GM23338 (cell line): ENCODE data around the gene SUMO4. TPM values are rescaled to one million over a fixed set of nuclear protein-coding genes. Genes with fewer than 3 reads are reported as not detected.

Experiments used
- ATAC-seq: fragments of 200-7000 bp; cut with Tn5 transposase; 3 replicates; pipeline ENCODE4 v1.9.1; 2020
- DNase-seq: peaks from one replicate; pipeline ENCODE4 v3.0.0-alpha.2; 2015; ENCODE audit warnings: low spot score
- H2AFZ ChIP-seq: fragments of 200-600 bp; sonication (generic); 2 replicates; pipeline ENCODE4 v1.8.0; 2016; ENCODE audit warnings: antibody characterized with exemption, mild to moderate bottlenecking, moderate library complexity
- H3F3A ChIP-seq: fragments of 200-600 bp; sonication (generic); replicated peaks from 2 replicates; pipeline ENCODE4 v1.8.0; 2017; ENCODE audit warnings: antibody characterized with exemption, mixed run types, low read depth
- H3K27ac ChIP-seq: fragments of 200-600 bp; sonication (generic); 2 replicates; pipeline ENCODE4 v1.6.1; 2016; ENCODE audit warnings: low read depth
- H3K27me3 ChIP-seq: fragments of 200-600 bp; sonication (generic); 2 replicates; pipeline ENCODE4 v1.8.0; 2016; ENCODE audit warnings: mild to moderate bottlenecking, mixed run types, moderate library complexity; ENCODE audit not compliant: insufficient read depth
- H3K36me3 ChIP-seq: fragments of 200-600 bp; sonication (generic); 2 replicates; pipeline ENCODE4 v1.8.0; 2016; ENCODE audit warnings: mild to moderate bottlenecking; ENCODE audit not compliant: insufficient read depth
- H3K4me1 ChIP-seq: fragments of 200-600 bp; sonication (generic); 2 replicates; pipeline ENCODE4 v1.8.0; 2016; ENCODE audit warnings: mild to moderate bottlenecking, moderate library complexity; ENCODE audit not compliant: insufficient read depth
- H3K4me2 ChIP-seq: fragments of 200-600 bp; sonication (generic); 2 replicates; pipeline ENCODE4 v1.7.1; 2017; ENCODE audit warnings: mixed run types
- H3K4me3 ChIP-seq: fragments of 200-600 bp; sonication (generic); 2 replicates; pipeline ENCODE4 v1.6.1; 2016; ENCODE audit warnings: mixed run types
- H3K79me2 ChIP-seq: fragments of 200-600 bp; sonication (generic); replicated peaks from 2 replicates; pipeline ENCODE4 v1.8.0; 2017; ENCODE audit warnings: mild to moderate bottlenecking; ENCODE audit not compliant: insufficient read depth
- H3K9me2 ChIP-seq: fragments of 200-600 bp; sonication (generic); 2 replicates; pipeline ENCODE4 v1.8.0; 2017; ENCODE audit not compliant: insufficient read depth
- H4K20me1 ChIP-seq: fragments of 200-600 bp; sonication (generic); replicated peaks from 2 replicates; pipeline ENCODE4 v1.8.0; 2017; ENCODE audit warnings: mild to moderate bottlenecking; ENCODE audit not compliant: insufficient read depth
- H3K27ac Mint-ChIP-seq: 2 replicates; pipeline ENCODE4 v1.8.0; 2020; ENCODE audit warnings: inconsistent platforms, mild to moderate bottlenecking, moderate library complexity, mixed read lengths
- H3K27me3 Mint-ChIP-seq: 3 replicates; pipeline ENCODE4 v1.8.0; 2022; ENCODE audit warnings: low read depth, mild to moderate bottlenecking, moderate library complexity, mixed read lengths, inconsistent platforms; ENCODE audit not compliant: insufficient read depth, poor library complexity
- H3K36me3 Mint-ChIP-seq: 3 replicates; pipeline ENCODE4 v1.8.0; 2021; ENCODE audit warnings: low read depth, mild to moderate bottlenecking, inconsistent platforms, moderate library complexity, mixed read lengths
- H3K4me1 Mint-ChIP-seq: 3 replicates; pipeline ENCODE4 v1.8.0; 2020; ENCODE audit warnings: mild to moderate bottlenecking, inconsistent platforms, mixed read lengths
- H3K4me3 Mint-ChIP-seq: 3 replicates; pipeline ENCODE4 v1.8.0; 2021; ENCODE audit warnings: moderate library complexity, mild to moderate bottlenecking, inconsistent platforms, mixed read lengths
- H3K9me3 Mint-ChIP-seq: 3 replicates; pipeline ENCODE4 v1.8.0; 2020; ENCODE audit warnings: moderate library complexity, mild to moderate bottlenecking, inconsistent platforms, mixed read lengths
- CREB1 ChIP-seq: fragments of 250-450 bp; sonication (Bioruptor Pico); IDR thresholded peaks from 2 replicates; pipeline ENCODE4 v1.5.0; 2020; ENCODE audit warnings: low read depth, mild to moderate bottlenecking, moderate library complexity
- CTCF ChIP-seq, 2 experiments: fragments of 200-600 bp in 1 of 2; sonication (generic) in 1 of 2; conservative IDR thresholded peaks; 2 replicates each; pipeline versions ENCODE4 v1.5.1 to v1.6.1; 2016 to 2017; ENCODE audit warnings: antibody characterized with exemption in 2 of 2, low read depth in 2 of 2, mild to moderate bottlenecking in 2 of 2, moderate library complexity in 1 of 2
- ETS1 ChIP-seq: IDR thresholded peaks from 2 replicates; pipeline ENCODE4 v1.6.1; 2016; ENCODE audit warnings: antibody characterized with exemption
- EZH2 ChIP-seq: fragments of 200-600 bp; sonication (generic); IDR thresholded peaks from one replicate; pipeline ENCODE4 v1.8.0; 2017; ENCODE audit warnings: antibody characterized with exemption, mild to moderate bottlenecking, low read depth; ENCODE audit not compliant: unreplicated experiment
- EZH2phosphoT487 ChIP-seq: fragments of 200-600 bp; sonication (generic); IDR thresholded peaks from one replicate; pipeline ENCODE4 v1.8.1; 2018; ENCODE audit warnings: antibody characterized with exemption; ENCODE audit not compliant: unreplicated experiment
- JUNB ChIP-seq: IDR thresholded peaks from one replicate; pipeline ENCODE4 v1.6.1; 2016; ENCODE audit warnings: antibody characterized with exemption; ENCODE audit not compliant: unreplicated experiment
- NANOG ChIP-seq: IDR thresholded peaks from 2 replicates; pipeline ENCODE4 v1.6.1; 2016; ENCODE audit warnings: antibody characterized with exemption, borderline replicate concordance
- POLR2AphosphoS5 ChIP-seq: IDR thresholded peaks from 2 replicates; pipeline ENCODE4 v1.6.1; 2016; ENCODE audit warnings: antibody characterized with exemption, low read depth
- REST ChIP-seq: IDR thresholded peaks from one replicate; pipeline ENCODE4 v1.6.1; 2018; ENCODE audit warnings: antibody characterized with exemption; ENCODE audit not compliant: unreplicated experiment
- STAT1 ChIP-seq: IDR thresholded peaks from one replicate; pipeline ENCODE4 v1.6.1; 2016; ENCODE audit warnings: antibody characterized with exemption; ENCODE audit not compliant: unreplicated experiment
- ZNF114 ChIP-seq: fragments of 250-450 bp; sonication (Bioruptor Pico); IDR thresholded peaks from 2 replicates; pipeline ENCODE4 v1.5.0; 2020; ENCODE audit warnings: mild to moderate bottlenecking, moderate library complexity
- ZNF331 ChIP-seq: fragments of 250-450 bp; sonication (Bioruptor Pico); IDR thresholded peaks from 2 replicates; pipeline ENCODE4 v1.5.0; 2020; ENCODE audit warnings: low read depth, mild to moderate bottlenecking, moderate library complexity
- ZNF462 ChIP-seq: fragments of 250-450 bp; sonication (Bioruptor Pico); IDR thresholded peaks from 2 replicates; pipeline ENCODE4 v1.5.0; 2020; ENCODE audit warnings: mild to moderate bottlenecking, moderate library complexity
- polyA plus RNA-seq: library from polyadenylated mRNA; unstranded; fragments of >200 nt; fragmentation: Nextera tagmentation; extraction: Ambion mirVana; gene quantifications from 2 replicates; pipeline ENCODE4 v1.2.1, GENCODE V29; 2016
- total RNA-seq: library from RNA; depleted of rRNA; stranded (reverse); fragments of >200 nt; shearing (Covaris generic); gene quantifications from 2 replicates; pipeline ENCODE4 v1.2.3, GENCODE V29; 2014

The SUMO4 gene
- total and polyA plus RNA-seq, 2 experiments from 2014 or later, result 1.9 to 2.1 TPM

- no peaks in the 10 kb centered on the region for H3K9me3 Mint-ChIP-seq
- Histone ChIP-seq H3K4me2 (no peak overlapping the region), H3K36me3 (no peaks in the 10 kb centered on the region), H3F3A (no peaks in the 10 kb centered on the region), H2AFZ (no peak overlapping the region), H3K27me3 (no peaks in the 10 kb centered on the region), H3K4me3 (no peak overlapping the region), H3K79me2 (peaks cover 95% of the 10 kb centered on the region), H4K20me1 (peaks cover 31% of the 10 kb centered on the region), H3K4me1 (peaks cover 18% of the 10 kb centered on the region), H3K27ac (no peak overlapping the region), H3K9me2 (no peaks in the 10 kb centered on the region)
- no peak overlapping the region for H3K4me3 Mint-ChIP-seq
- TF ChIP-seq NANOG, result no peak
- no peak for TF ChIP-seq ZNF462
- no peak for TF ChIP-seq EZH2phosphoT487
- TF ChIP-seq EZH2, result no peak
- no peak for TF ChIP-seq JUNB
- no peak for TF ChIP-seq STAT1
- TF ChIP-seq ZNF114 (CRISPR knock-in tag), result no peak
- TF ChIP-seq REST, result no peak
- TF ChIP-seq ZNF331 (CRISPR knock-in tag), result no peak
- no peak for TF ChIP-seq CREB1
- TF ChIP-seq POLR2AphosphoS5, result no peak
- TF ChIP-seq CTCF (conservative IDR thresholded peaks at IDR 0.05; ENCODE audit: low read depth in 2 of 2), result no peak
- TF ChIP-seq ETS1, result no peak
- no peak overlapping the region for H3K27ac Mint-ChIP-seq
- H3K4me1 Mint-ChIP-seq, result peaks cover 19% of the 10 kb centered on the region
- H3K27me3 Mint-ChIP-seq, result no peaks in the 10 kb centered on the region
- DNase-seq, result no peak
- H3K36me3 Mint-ChIP-seq, result peaks cover 3% of the 10 kb centered on the region; the same call in 1 of the 3 replicates
- no peak for ATAC-seq
Measured at GRCh38 chr6:149368065-149368464, 32.0 kb upstream of the SUMO4 start.
